ENCODE results near the gene POU4F2.
"Not testable (repeated sequence)": the region's sequence is repeated elsewhere in the genome, so short reads cannot be mapped to it uniquely, and the experiment has no call there.

Gene POU4F2

GRCh38 chr4:146654687-146655520, 16.2 kb downstream of the POU4F2 start:
- no peak for DNase-seq (ENCODE audit: low read depth in 2 of 2)

GRCh38 chr4:146655521-146655856, 16.8 kb downstream of the POU4F2 start:
- DNase-seq (ENCODE audit: low read depth in 2 of 2), result no peak

DNA sequence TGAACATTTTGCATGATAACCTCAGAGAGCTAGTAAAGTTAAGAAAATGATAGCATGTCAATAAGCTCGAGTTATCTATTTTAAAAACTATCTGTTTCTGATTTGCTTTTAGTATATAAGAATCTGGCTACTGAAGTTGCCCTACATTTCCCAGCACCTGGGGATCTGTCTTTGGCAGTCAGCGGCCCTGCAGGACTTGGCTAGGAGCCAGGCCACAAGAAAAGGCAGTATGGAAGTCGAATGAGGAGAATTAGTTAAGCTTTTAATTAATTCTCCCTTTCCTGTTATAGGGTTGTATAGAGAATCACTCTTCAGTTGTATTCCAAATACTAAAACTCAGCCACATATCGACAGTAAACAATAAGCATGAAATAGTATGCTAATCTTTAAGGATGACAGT, 22.7 kb downstream of the POU4F2 start:
- no peak for DNase-seq (ENCODE audit: low read depth in 2 of 2)

GRCh38 chr4:146663968-146664311, 25.2 kb downstream of the POU4F2 start:
- not testable (repeated sequence) for DNase-seq (ENCODE audit: low read depth in 2 of 2)

DNA sequence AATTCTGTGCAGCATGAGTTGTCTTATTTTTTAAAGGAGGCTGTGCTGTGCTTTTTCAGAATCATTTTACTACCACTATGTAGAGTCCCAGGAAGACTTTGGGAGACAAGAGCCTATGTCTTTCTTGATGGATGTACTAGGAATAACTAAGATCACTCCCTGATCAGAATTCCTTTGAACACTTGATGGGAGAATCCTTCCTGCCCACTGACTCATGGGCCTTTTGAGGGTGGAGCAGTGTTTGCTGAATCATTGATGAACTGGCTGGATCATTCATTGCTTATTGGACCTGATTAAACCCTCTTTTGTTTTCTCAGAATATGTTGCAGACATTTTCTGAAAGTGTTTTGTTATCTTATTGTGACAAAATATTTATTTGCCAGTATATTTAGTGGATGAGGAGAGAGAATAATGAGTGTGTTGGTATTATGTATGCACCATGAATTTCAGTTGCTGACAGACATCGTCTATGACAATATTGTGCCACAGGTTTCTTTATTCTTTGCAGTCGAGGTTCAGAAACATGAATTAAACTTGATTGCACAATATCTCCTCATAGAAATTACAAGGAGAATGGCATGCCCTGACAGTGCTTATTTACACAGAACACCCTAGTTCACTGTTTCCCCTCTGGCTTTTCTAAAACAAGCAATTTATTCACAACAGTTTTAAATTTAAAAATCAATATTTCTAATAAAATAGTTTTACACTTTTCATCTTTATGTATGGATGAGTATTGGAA, 36.3 kb downstream of the POU4F2 start:
- no peak for DNase-seq (ENCODE audit: low read depth in 2 of 2)

Measured in activated CD8-positive, alpha-beta memory T cell treated with anti-CD3 and anti-CD28 coated beads for 4 hours (primary cell).